Endothelial cell of umbilical vein (primary cell): Measurements from ENCODE around the gene USP34. TPM values are rescaled to one million over a fixed set of nuclear protein-coding genes. Genes with fewer than 3 reads are reported as not detected.

ENCODE experiments used
- BruUV-seq: library from RNA; stranded (reverse); fragments of 400-500 nt; replicated peaks from 2 replicates; lab custom pipeline; 2021; lab: Mats Ljungman, UMichigan
- CTCF ChIA-PET: fragments of 300-600, 350-600 bp; sonication (Branson Sonifier 250); formaldehyde crosslinking; loops from one replicate; lab custom pipeline; 2021; ENCODE audit warnings: antibody characterized with exemption, inconsistent platforms; lab: Charles Lee
- POLR2A ChIA-PET: fragments of 300-600, 350-600 bp; sonication (Branson Sonifier 250); formaldehyde crosslinking; loops from one replicate; lab custom pipeline; 2021; ENCODE audit warnings: antibody characterized with exemption, inconsistent platforms; lab: Charles Lee
- DNase-seq: peaks from one replicate; pipeline ENCODE4 v3.0.0-alpha.2; 2011; ENCODE audit warnings: low read depth, low spot score
- FAIRE-seq: peaks from 2 replicates; lab custom pipeline; 2011; peaks lifted over from hg19 to GRCh38; lab: Jason Lieb, UNC
- H2AFZ ChIP-seq: 2 replicates; pipeline ENCODE4 v1.6.0; 2012; ENCODE audit warnings: low read depth, low read length, control low read depth, inconsistent platforms
- H3K27ac ChIP-seq: 2 replicates; pipeline ENCODE4 v1.5.1; 2011; ENCODE audit warnings: low read depth, mild to moderate bottlenecking, control low read depth, low read length, moderate library complexity; ENCODE audit not compliant: insufficient read depth
- H3K27me3 ChIP-seq, 2 experiments: 2 replicates each; pipeline versions ENCODE4 v1.6.0 to v1.6.1; 2011; ENCODE audit warnings: low read length in 2 of 2, mixed read lengths in 1 of 2; ENCODE audit not compliant: control insufficient read depth in 2 of 2, insufficient read depth in 2 of 2
- H3K36me3 ChIP-seq, 2 experiments: 2 replicates in 1 of 2; 3 replicates in 1 of 2; pipeline ENCODE4 v1.5.1; 2011; ENCODE audit warnings: low read length in 2 of 2, mild to moderate bottlenecking in 1 of 2, moderate library complexity in 1 of 2; ENCODE audit not compliant: control insufficient read depth in 2 of 2, insufficient read depth in 2 of 2; ENCODE audit errors: extremely low read depth in 1 of 2
- H3K4me1 ChIP-seq: 3 replicates; pipeline ENCODE4 v1.5.1; 2011; ENCODE audit warnings: mild to moderate bottlenecking, low read length; ENCODE audit not compliant: control insufficient read depth, insufficient read depth; ENCODE audit errors: extremely low read depth
- H3K4me2 ChIP-seq: 2 replicates; pipeline ENCODE4 v1.6.1; 2011; ENCODE audit warnings: low read length, control low read depth, mixed read lengths; ENCODE audit not compliant: insufficient read depth
- H3K4me3 ChIP-seq, 3 experiments: fragments of 200-600 bp in 1 of 3; sonication (generic), shearing (Covaris generic) in 1 of 3; replicated peaks in 1 of 3; 2 replicates each; pipeline ENCODE4 v1.5.1; 2011 to 2016; ENCODE audit warnings: control low read depth in 3 of 3, low read length in 3 of 3, mild to moderate bottlenecking in 2 of 3, inconsistent platforms in 1 of 3, low read depth in 1 of 3, moderate library complexity in 1 of 3; ENCODE audit not compliant: insufficient read depth in 1 of 3
- H3K79me2 ChIP-seq: 2 replicates; pipeline ENCODE4 v1.6.0; 2012; ENCODE audit warnings: low read length, inconsistent platforms; ENCODE audit not compliant: control insufficient read depth, insufficient read depth
- H3K9ac ChIP-seq: replicated peaks from 2 replicates; pipeline ENCODE3; 2011; ENCODE audit warnings: low read length, control low read depth; ENCODE audit not compliant: insufficient read depth; ENCODE audit errors: extremely low read depth
- H3K9me1 ChIP-seq: replicated peaks from 3 replicates; pipeline ENCODE4 v1.6.0; 2011; ENCODE audit warnings: mild to moderate bottlenecking, low read length; ENCODE audit not compliant: control insufficient read depth, insufficient read depth; ENCODE audit errors: extremely low read depth
- H3K9me3 ChIP-seq: replicated peaks from 2 replicates; pipeline ENCODE4 v1.5.1; 2012; ENCODE audit warnings: low read length, inconsistent platforms; ENCODE audit not compliant: control insufficient read depth, insufficient read depth
- H4K20me1 ChIP-seq: replicated peaks from 2 replicates; pipeline ENCODE3; 2011; ENCODE audit warnings: mild to moderate bottlenecking, low read length; ENCODE audit not compliant: control insufficient read depth, insufficient read depth; ENCODE audit errors: extremely low read depth
- CTCF ChIP-seq, 2 donors: IDR thresholded peaks; 1 replicate in 1 of 2; 2 replicates in 1 of 2; pipeline ENCODE4 v1.5.1; 2011; ENCODE audit warnings: low read length in 2 of 2, mild to moderate bottlenecking in 2 of 2, moderate library complexity in 2 of 2, control low read depth in 1 of 2, inconsistent platforms in 1 of 2, low read depth in 1 of 2; ENCODE audit not compliant: insufficient read depth in 1 of 2; ENCODE audit errors: extremely low read depth in 1 of 2
- FOS ChIP-seq: IDR thresholded peaks from 2 replicates; pipeline ENCODE4 v1.6.1; 2011; ENCODE audit warnings: mild to moderate bottlenecking, low read length, moderate library complexity, borderline replicate concordance; ENCODE audit not compliant: insufficient read depth
- MYC ChIP-seq: IDR thresholded peaks from one replicate; pipeline ENCODE4 v1.6.1; 2011; ENCODE audit warnings: mild to moderate bottlenecking, low read depth, low read length
- dilution Hi-C: fragments of 300-500 bp; cut with MboI; formaldehyde crosslinking; loops from one replicate; pipeline ENCODE4 v1.15.0; 2019; ENCODE audit warnings: low sequenced_read_pairs; ENCODE audit not compliant: extremely low pct_ligation_motif_present
- intact Hi-C: fragments of 100-400 bp; cut with micrococcal nuclease; formaldehyde crosslinking; loops from one replicate; pipeline ENCODE4 v1.10.0; 2022
- polyA plus RNA-seq, 4 experiments: library from polyadenylated mRNA; depleted of rRNA in 3 of 4; stranded (reverse) in 3 of 4; unstranded in 1 of 4; fragments of >200 nt; gene quantifications; 2 replicates each; pipeline versions ENCODE4 v1.2.1 to v1.2.3, GENCODE V29; 2011 to 2012; ENCODE audit warnings: missing spikeins in 1 of 4
- total RNA-seq: library from RNA; stranded (reverse); gene quantifications from 2 replicates; pipeline ENCODE4 v1.2.3, GENCODE V29; 2021
- TF ChIP-seq, protein P1 (sequence below): IDR thresholded peaks from 2 replicates; pipeline ENCODE4 v1.6.1; 2011; ENCODE audit not compliant: insufficient read depth, insufficient read length

Gene USP34
- total and polyA plus RNA-seq, 2 donors (not counting 3 experiments of a cell fraction or from before 2014, with no cell fraction given), result 46.3 to 96.9 TPM

GRCh38 chr2:61470122-61470951 lies 550 bp downstream of the USP34 start:
- no peaks in the 10 kb centered on the region for H3K9me1 ChIP-seq
- DNase-seq (peak; percentile 60), FAIRE-seq (no peak)
- CTCF ChIA-PET, result interaction anchor here (1.6 kb wide), 1 partner anchor 44 kb away, joined by 4 read pairs; no protein-coding TSS in a partner anchor
- peaks cover 0 to 3% of the 10 kb centered on the region in 2 experiments for H3K36me3 ChIP-seq
- peaks cover 12% of the 10 kb centered on the region for H3K4me1 ChIP-seq
- BruUV-seq, result no TSS peak
- H3K9ac ChIP-seq, result peak overlapping the region; percentile 98
- peak overlapping the region; percentile 95 for H3K4me2 ChIP-seq
- H3K79me2 ChIP-seq, result peaks cover 54% of the 10 kb centered on the region
- H2AFZ ChIP-seq, result peak overlapping the region; percentile 47
- H3K9me3 ChIP-seq, result no peaks in the 10 kb centered on the region
- dilution Hi-C loops, result no loop called here
- intact Hi-C loops, result loop anchor here (2.0 kb wide), 1 partner anchor 44 kb away; no protein-coding TSS in a partner anchor
- H3K27ac ChIP-seq, result peak overlapping the region; percentile 86
- H3K27me3 ChIP-seq, result no peaks in the 10 kb centered on the region
- POLR2A ChIA-PET, result no interaction called here
- TF ChIP-seq, protein P1, sequence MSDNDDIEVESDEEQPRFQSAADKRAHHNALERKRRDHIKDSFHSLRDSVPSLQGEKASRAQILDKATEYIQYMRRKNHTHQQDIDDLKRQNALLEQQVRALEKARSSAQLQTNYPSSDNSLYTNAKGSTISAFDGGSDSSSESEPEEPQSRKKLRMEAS, result no peak
- no peak for TF ChIP-seq FOS
- TF ChIP-seq MYC, result no peak
- no peak for TF ChIP-seq CTCF (IDR thresholded peaks at IDR 0.05; ENCODE audit: extremely low read depth in 1 of 2, insufficient read depth in 1 of 2, low read depth in 1 of 2, low read length in 2 of 2)
- no peaks in the 10 kb centered on the region for H4K20me1 ChIP-seq
- H3K4me3 ChIP-seq, result peak overlapping the region; percentile 73 to 98 (median 94)
